ENCODE measurements around the gene ENOX1.

DNA sequence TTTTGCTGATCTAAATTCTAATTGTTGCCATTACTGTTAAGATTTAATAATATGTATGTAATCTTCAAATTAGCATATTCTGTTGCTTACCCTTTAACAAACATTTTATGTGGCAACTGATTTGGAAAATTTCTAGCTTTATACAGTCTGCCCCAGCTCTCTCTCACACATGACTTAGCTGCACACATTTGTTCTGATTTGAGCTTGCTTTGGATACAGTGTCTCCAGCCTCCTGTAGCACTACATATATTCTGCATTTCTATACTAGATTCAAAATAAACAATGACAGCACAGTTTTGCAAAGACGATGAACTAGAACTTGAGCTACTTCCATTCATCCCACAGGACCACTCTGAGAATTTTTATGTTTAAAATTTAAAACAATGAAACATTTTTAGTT is 508.6 kb downstream of the ENOX1 start:
- no peak for TF ChIP-seq EP300 (IDR thresholded peaks at IDR 0.05; ENCODE audit: low read length)
- no peak for TF ChIP-seq MEF2D (tag; conservative IDR thresholded peaks at IDR 0.05; ENCODE audit: low read depth)
- TF ChIP-seq POLR2AphosphoS5 (IDR thresholded peaks at IDR 0.05; ENCODE audit: control insufficient read depth, insufficient read depth, low read depth, low read length): no peak
